DOHH2 (cell line): Measurements from ENCODE around the gene IFIT2.

Experiments
- EZH2phosphoT487 ChIP-seq: fragments of 200-600 bp; sonication (generic); IDR thresholded peaks from 2 replicates; pipeline ENCODE4 v1.6.1; 2017; ENCODE audit warnings: borderline replicate concordance, mild to moderate bottlenecking, antibody characterized with exemption, low read length, moderate library complexity, mixed read lengths
- TF ChIP-seq, protein P1 (sequence below): fragments of 200-600 bp; sonication (generic); IDR thresholded peaks from one replicate; pipeline ENCODE4 v1.5.1; 2014; ENCODE audit warnings: antibody characterized with exemption, mild to moderate bottlenecking, low read depth, low read length; ENCODE audit not compliant: poor library complexity, severe bottlenecking

DNA sequence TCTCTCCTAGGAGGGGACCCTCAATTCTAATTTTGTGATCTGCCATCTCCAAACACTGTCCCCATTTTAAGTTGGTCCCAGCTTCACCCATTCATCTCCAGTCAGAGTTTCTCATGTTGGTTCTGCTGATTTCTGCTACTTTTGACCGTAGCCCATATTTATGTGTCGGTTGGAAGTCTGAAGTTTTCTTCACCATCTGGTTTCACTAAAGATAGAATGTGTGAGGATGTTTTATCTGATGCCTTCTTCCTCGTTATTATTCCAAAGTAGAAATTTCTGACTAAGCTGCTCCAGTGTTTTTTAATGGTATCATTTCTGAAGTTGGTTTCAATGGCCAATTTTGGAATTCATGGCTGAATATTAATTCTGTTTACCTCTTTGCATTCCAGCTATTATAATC lies 21.3 kb upstream of the IFIT2 start:
- TF ChIP-seq, protein P1, sequence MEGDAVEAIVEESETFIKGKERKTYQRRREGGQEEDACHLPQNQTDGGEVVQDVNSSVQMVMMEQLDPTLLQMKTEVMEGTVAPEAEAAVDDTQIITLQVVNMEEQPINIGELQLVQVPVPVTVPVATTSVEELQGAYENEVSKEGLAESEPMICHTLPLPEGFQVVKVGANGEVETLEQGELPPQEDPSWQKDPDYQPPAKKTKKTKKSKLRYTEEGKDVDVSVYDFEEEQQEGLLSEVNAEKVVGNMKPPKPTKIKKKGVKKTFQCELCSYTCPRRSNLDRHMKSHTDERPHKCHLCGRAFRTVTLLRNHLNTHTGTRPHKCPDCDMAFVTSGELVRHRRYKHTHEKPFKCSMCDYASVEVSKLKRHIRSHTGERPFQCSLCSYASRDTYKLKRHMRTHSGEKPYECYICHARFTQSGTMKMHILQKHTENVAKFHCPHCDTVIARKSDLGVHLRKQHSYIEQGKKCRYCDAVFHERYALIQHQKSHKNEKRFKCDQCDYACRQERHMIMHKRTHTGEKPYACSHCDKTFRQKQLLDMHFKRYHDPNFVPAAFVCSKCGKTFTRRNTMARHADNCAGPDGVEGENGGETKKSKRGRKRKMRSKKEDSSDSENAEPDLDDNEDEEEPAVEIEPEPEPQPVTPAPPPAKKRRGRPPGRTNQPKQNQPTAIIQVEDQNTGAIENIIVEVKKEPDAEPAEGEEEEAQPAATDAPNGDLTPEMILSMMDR, result no peak
- TF ChIP-seq EZH2phosphoT487, result no peak
